Measurements from ENCODE around the gene AIFM3. TPM values are rescaled to one million over a fixed set of nuclear protein-coding genes. Genes with fewer than 3 reads are reported as not detected.
A peak's percentile ranks its signal among the peaks of the same experiment; 100 is the strongest.
"Not testable (repeated sequence)": the region's sequence is repeated elsewhere in the genome, so short reads cannot be mapped to it uniquely, and the experiment has no call there.

The AIFM3 gene
- total RNA-seq, 5 donors from 2014 or later (not counting 1 experiment from before 2014, with no cell fraction given): 0.33 to 1.7 (median 0.66) TPM

DNA sequence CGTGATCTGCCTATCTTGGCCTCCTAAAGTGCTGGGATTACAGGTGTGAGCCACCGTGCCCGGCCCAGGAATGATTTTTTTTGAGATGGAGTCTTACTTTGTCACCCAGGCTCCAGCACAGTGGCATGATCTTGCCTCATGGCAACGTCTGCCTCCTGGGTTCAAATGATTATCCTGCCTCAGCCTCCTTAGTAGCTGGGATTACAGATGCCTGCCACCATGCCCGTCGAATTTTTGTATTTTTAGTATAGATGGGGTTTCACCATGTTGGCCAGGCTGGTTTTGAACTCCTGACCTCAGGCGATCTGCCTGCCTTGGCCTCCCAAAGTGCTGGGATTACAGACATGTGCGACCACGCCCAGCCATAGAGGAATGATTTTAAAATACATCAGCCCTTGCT, 32.0 kb upstream of the AIFM3 start:
- WGBS (ENCODE audit: insufficient coverage): 94% methylated on average over 5 of the region's 9 CpGs
- H3K27ac Mint-ChIP-seq; H3K27ac ChIP-seq (ENCODE audit: low read length); H3K27me3 ChIP-seq (replicated peaks in 1 of 2; ENCODE audit: control insufficient read depth in 2 of 2, extremely low read depth in 1 of 2, insufficient read depth in 2 of 2, low read length in 1 of 2); CTCF ChIA-PET; H3K4me3 Mint-ChIP-seq; H3K9me3 ChIP-seq; DNase-seq; H3K9me3 Mint-ChIP-seq; H3K27me3 Mint-ChIP-seq; H3K4me3 ChIP-seq (ENCODE audit: control insufficient read depth in 1 of 2, extremely low read depth in 1 of 2, low read length in 1 of 2); ATAC-seq (replicated peaks in 1 of 4): not testable (repeated sequence)
- POLR2A ChIA-PET: interaction anchor here (0.7 kb wide), 2 partner anchors 12 to 18 kb away, joined by 3 to 4 read pairs; no protein-coding TSS in a partner anchor
- Mint-ChIP-seq H3K36me3 (peaks cover 29% of the 10 kb centered on the region), H3K4me1 (peaks cover 79 to 82% (median 81%) of the 10 kb centered on the region in 3 donors)
- Histone ChIP-seq H3K36me3 (ENCODE audit: control insufficient read depth in 2 of 2, extremely low read depth in 1 of 2, insufficient read depth in 1 of 2, low read length in 1 of 2) (peaks cover 3 to 34% of the 10 kb centered on the region in 2 donors), H3K4me1 (ENCODE audit: control insufficient read depth in 1 of 2, extremely low read depth in 1 of 2, insufficient read depth in 2 of 2, low read length in 2 of 2) (peaks cover 5 to 49% of the 10 kb centered on the region in 2 experiments)

- H3K36me3 Mint-ChIP-seq: peaks cover 34% of the 10 kb centered on the region
- H3K27ac Mint-ChIP-seq; H3K27me3 Mint-ChIP-seq; H3K27me3 ChIP-seq (replicated peaks in 1 of 2; ENCODE audit: control insufficient read depth in 2 of 2, extremely low read depth in 1 of 2, insufficient read depth in 2 of 2, low read length in 1 of 2); CTCF ChIA-PET; ATAC-seq (replicated peaks in 1 of 4); H3K9me3 Mint-ChIP-seq; H3K27ac ChIP-seq (ENCODE audit: low read length); DNase-seq; H3K9me3 ChIP-seq; H3K4me3 ChIP-seq (ENCODE audit: control insufficient read depth in 1 of 2, extremely low read depth in 1 of 2, low read length in 1 of 2): not testable (repeated sequence)
- Histone ChIP-seq H3K4me1 (ENCODE audit: control insufficient read depth in 1 of 2, extremely low read depth in 1 of 2, insufficient read depth in 2 of 2, low read length in 2 of 2) (peaks cover 5 to 53% of the 10 kb centered on the region in 2 experiments), H3K36me3 (ENCODE audit: control insufficient read depth in 2 of 2, extremely low read depth in 1 of 2, insufficient read depth in 1 of 2, low read length in 1 of 2) (peaks cover 3 to 34% of the 10 kb centered on the region in 2 donors)
- H3K4me3 Mint-ChIP-seq: peak overlapping the region in 2 of 3 donors; percentile 2 to 36
- 84% methylated on average over 5 of the region's 11 CpGs for WGBS (ENCODE audit: insufficient coverage)
- POLR2A ChIA-PET: interaction anchor here in 1 of 2 donors (0.7 kb wide), 1 partner anchor 13 kb away, joined by 4 read pairs; no protein-coding TSS in a partner anchor
- H3K4me1 Mint-ChIP-seq: peaks cover 83 to 85% (median 83%) of the 10 kb centered on the region in 3 donors
Measured at GRCh38 chr22:20935780-20936539, 31.1 kb upstream of the AIFM3 start.

DNA sequence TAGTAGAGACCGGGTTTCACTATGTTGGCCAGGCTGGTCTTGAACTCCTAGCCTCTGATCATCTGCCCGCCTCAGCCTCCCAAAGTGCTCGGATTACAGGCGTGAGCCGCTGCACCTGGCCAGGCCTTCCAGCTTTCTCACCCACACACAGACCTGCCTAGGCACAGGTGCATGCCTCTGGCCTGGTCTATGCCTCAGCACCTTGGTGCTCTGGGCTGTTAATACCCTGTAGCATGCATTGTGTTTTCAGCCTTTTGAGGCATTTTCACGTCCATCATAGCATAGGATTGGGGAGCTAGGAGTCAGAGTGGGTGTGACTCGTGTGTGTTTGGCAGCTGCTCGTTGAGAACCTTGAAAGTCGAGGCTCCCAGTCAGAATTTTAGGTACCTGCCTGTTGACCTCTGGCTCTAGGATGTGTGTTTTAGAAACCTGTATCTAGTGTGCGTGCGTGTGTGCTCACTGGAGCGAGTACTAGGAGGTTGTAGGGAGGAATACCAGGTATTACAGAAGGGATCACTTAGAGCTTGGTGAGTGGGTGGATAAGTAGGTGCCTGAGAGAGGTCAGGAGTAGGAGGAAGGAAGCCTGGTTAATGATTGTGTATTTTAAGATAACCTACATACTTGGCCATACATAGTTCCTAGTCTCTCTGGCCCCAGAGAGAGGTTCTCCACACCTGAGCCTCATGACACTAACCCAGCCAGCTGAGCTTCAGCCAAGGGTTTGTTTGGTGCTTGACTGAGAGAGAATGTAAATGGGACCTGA, 29.8 kb upstream of the AIFM3 start:
- DNase-seq (no peak), ATAC-seq (replicated peaks in 1 of 4) (no peak)
- no peaks in the 10 kb centered on the region for H3K27me3 ChIP-seq (replicated peaks in 1 of 2; ENCODE audit: control insufficient read depth in 2 of 2, extremely low read depth in 1 of 2, insufficient read depth in 2 of 2, low read length in 1 of 2)
- peaks cover 5 to 51% of the 10 kb centered on the region in 2 experiments for H3K4me1 ChIP-seq (ENCODE audit: control insufficient read depth in 1 of 2, extremely low read depth in 1 of 2, insufficient read depth in 2 of 2, low read length in 2 of 2)
- H3K36me3 ChIP-seq (ENCODE audit: control insufficient read depth in 2 of 2, extremely low read depth in 1 of 2, insufficient read depth in 1 of 2, low read length in 1 of 2): peaks cover 3 to 36% of the 10 kb centered on the region in 2 donors
- WGBS (ENCODE audit: insufficient coverage): 78% methylated on average over 12 of the region's 12 CpGs
- Mint-ChIP-seq H3K9me3 (no peaks in the 10 kb centered on the region), H3K4me3 (peak overlapping the region; percentile 49 to 56 (median 52)), H3K36me3 (peaks cover 37% of the 10 kb centered on the region), H3K4me1 (peaks cover 84 to 87% (median 85%) of the 10 kb centered on the region in 3 donors), H3K27me3 (no peaks in the 10 kb centered on the region), H3K27ac (peak overlapping the region; percentile 27 to 48)
- H3K4me3 ChIP-seq (ENCODE audit: control insufficient read depth in 1 of 2, extremely low read depth in 1 of 2, low read length in 1 of 2): no peak overlapping the region
- no peaks in the 10 kb centered on the region for H3K9me3 ChIP-seq
- ChIA-PET POLR2A (interaction anchor here in 1 of 2 donors (0.7 kb wide), 1 partner anchor 87 kb away, joined by 5 read pairs; no protein-coding TSS in a partner anchor), CTCF (interaction anchor here in 1 of 2 donors (0.6 to 1.2 kb wide), 3 partner anchors 33 to 77 kb away, joined by 3 to 4 read pairs (median 3); no protein-coding TSS in a partner anchor)
- no peak overlapping the region for H3K27ac ChIP-seq (ENCODE audit: low read length)

- WGBS (ENCODE audit: insufficient coverage): 90% methylated on average over 1 of the region's 8 CpGs
- no peaks in the 10 kb centered on the region for H3K9me3 Mint-ChIP-seq
- H3K27ac Mint-ChIP-seq: no peak overlapping the region
- ChIA-PET CTCF (interaction anchor here in 1 of 2 donors (1.0 to 1.2 kb wide), 2 partner anchors 34 to 36 kb away, joined by 3 to 4 read pairs; no protein-coding TSS in a partner anchor), POLR2A (interaction anchor here in 1 of 2 donors (0.5 to 0.7 kb wide), 2 partner anchors 9 to 86 kb away, joined by 5 to 6 read pairs; no protein-coding TSS in a partner anchor)
- peaks cover 37% of the 10 kb centered on the region for H3K36me3 Mint-ChIP-seq
- ATAC-seq (replicated peaks in 1 of 4): no peak
- Histone ChIP-seq H3K27ac (ENCODE audit: low read length) (no peak overlapping the region), H3K9me3 (no peaks in the 10 kb centered on the region), H3K36me3 (ENCODE audit: control insufficient read depth in 2 of 2, extremely low read depth in 1 of 2, insufficient read depth in 1 of 2, low read length in 1 of 2) (peaks cover 3 to 36% of the 10 kb centered on the region in 2 donors), H3K4me3 (ENCODE audit: control insufficient read depth in 1 of 2, extremely low read depth in 1 of 2, low read length in 1 of 2) (no peak overlapping the region), H3K4me1 (ENCODE audit: control insufficient read depth in 1 of 2, extremely low read depth in 1 of 2, insufficient read depth in 2 of 2, low read length in 2 of 2) (peaks cover 5 to 54% of the 10 kb centered on the region in 2 experiments), H3K27me3 (replicated peaks in 1 of 2; ENCODE audit: control insufficient read depth in 2 of 2, extremely low read depth in 1 of 2, insufficient read depth in 2 of 2, low read length in 1 of 2) (no peaks in the 10 kb centered on the region)
- H3K4me1 Mint-ChIP-seq: peaks cover 84 to 89% (median 85%) of the 10 kb centered on the region in 3 donors
- H3K4me3 Mint-ChIP-seq: peak overlapping the region in 1 of 3 donors; percentile 56
- DNase-seq: no peak
- H3K27me3 Mint-ChIP-seq: no peaks in the 10 kb centered on the region
Measured at GRCh38 chr22:20937794-20938671, 29.0 kb upstream of the AIFM3 start.

DNA sequence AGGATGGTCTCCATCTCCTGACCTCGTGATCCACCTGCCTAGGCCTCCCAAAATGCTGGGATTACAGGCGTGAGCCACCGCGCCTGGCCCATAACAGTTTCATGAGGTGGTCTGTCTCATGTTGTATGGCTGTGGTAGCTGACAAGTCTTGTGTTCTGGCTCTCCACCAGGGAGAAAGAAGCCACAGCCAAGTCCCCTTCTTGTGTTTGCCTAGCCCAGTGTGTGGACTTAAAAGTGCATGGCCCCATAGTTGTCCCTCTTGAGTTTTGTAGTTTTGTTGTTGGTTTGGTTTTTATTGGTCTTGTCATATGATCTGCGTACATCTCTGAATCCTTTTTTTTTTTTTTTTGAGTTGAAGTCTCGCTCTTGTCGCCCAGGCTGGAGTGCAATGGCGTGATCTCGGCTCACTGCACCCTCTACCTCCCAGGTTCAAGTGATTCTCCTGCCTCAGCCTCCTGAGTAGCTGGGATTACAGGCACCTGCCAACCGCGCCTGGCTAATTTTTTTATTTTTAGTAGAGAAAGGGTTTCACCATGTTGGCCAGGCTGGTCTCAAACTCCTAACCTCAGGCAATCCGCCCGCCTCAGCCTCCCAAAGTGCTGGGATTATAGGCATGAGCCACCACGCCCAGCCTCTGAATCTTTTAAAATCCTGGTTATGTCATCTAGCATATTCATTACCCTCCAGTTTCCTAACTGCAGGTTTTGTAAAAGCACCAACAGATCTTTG, 27.4 kb upstream of the AIFM3 start:
- 100% methylated on average over 2 of the region's 14 CpGs for WGBS (ENCODE audit: insufficient coverage)

More for the DNA sequence above, 27.4 kb upstream of the AIFM3 start:
- peaks cover 82 to 91% (median 89%) of the 10 kb centered on the region in 3 donors for H3K4me1 Mint-ChIP-seq
- H3K9me3 ChIP-seq; H3K4me3 ChIP-seq (ENCODE audit: control insufficient read depth in 1 of 2, extremely low read depth in 1 of 2, low read length in 1 of 2); H3K27me3 Mint-ChIP-seq; DNase-seq; H3K9me3 Mint-ChIP-seq; ATAC-seq (replicated peaks in 1 of 4); H3K27ac Mint-ChIP-seq; H3K27ac ChIP-seq (ENCODE audit: low read length); H3K27me3 ChIP-seq (replicated peaks in 1 of 2; ENCODE audit: control insufficient read depth in 2 of 2, extremely low read depth in 1 of 2, insufficient read depth in 2 of 2, low read length in 1 of 2): not testable (repeated sequence)
- H3K36me3 Mint-ChIP-seq: peaks cover 33% of the 10 kb centered on the region
- CTCF ChIA-PET: interaction anchor here (0.5 to 0.7 kb wide), 2 partner anchors 22 to 70 kb away, joined by 3 to 4 read pairs; no protein-coding TSS in a partner anchor
- H3K4me1 ChIP-seq (ENCODE audit: control insufficient read depth in 1 of 2, extremely low read depth in 1 of 2, insufficient read depth in 2 of 2, low read length in 2 of 2): peaks cover 5 to 58% of the 10 kb centered on the region in 2 experiments
- POLR2A ChIA-PET: interaction anchor here in 1 of 2 donors (0.6 kb wide), 1 partner anchor 19 kb away, joined by 6 read pairs; no protein-coding TSS in a partner anchor
- H3K4me3 Mint-ChIP-seq: peak overlapping the region in 1 of 3 donors; percentile 56
- H3K36me3 ChIP-seq (ENCODE audit: control insufficient read depth in 2 of 2, extremely low read depth in 1 of 2, insufficient read depth in 1 of 2, low read length in 1 of 2): peaks cover 3 to 25% of the 10 kb centered on the region in 2 donors

Data from T-cell (primary cell).